Cardiac muscle cell (in vitro differentiated cells and primary cell): ENCODE data around the gene KIFC3. TPM values are rescaled to one million over a fixed set of nuclear protein-coding genes. Genes with fewer than 3 reads are reported as not detected.

Source experiments
- DNase-seq, 2 donors: peaks; one replicate each; pipeline versions ENCODE4 v3.0.0 to v3.0.0-alpha.2; 2010 to 2017; ENCODE audit warnings: low read depth in 1 of 2, low spot score in 1 of 2
- H3K27ac ChIP-seq: fragments of 200-600 bp; sonication (generic); 2 replicates; pipeline ENCODE4 v1.5.1; 2016
- H3K27me3 ChIP-seq: fragments of 200-600 bp; sonication (generic); 2 replicates; pipeline ENCODE4 v1.6.0; 2016; ENCODE audit warnings: control low read depth
- H3K36me3 ChIP-seq: fragments of 200-600 bp; sonication (generic); 2 replicates; pipeline ENCODE4 v1.5.1; 2016; ENCODE audit warnings: control low read depth
- H3K4me1 ChIP-seq: fragments of 200-600 bp; sonication (generic); 2 replicates; pipeline ENCODE4 v1.8.1; 2017; ENCODE audit warnings: low read depth, mild to moderate bottlenecking, mixed run types
- H3K4me3 ChIP-seq: fragments of 200-600 bp; sonication (generic); 2 replicates; pipeline ENCODE4 v1.5.1; 2016; ENCODE audit warnings: mild to moderate bottlenecking
- H3K9me3 ChIP-seq: fragments of 200-600 bp; sonication (generic); 2 replicates; pipeline ENCODE4 v1.5.1; 2017; ENCODE audit warnings: low read depth, mild to moderate bottlenecking, control low read depth
- polyA plus RNA-seq: library from polyadenylated mRNA; unstranded; fragments of >200 nt; fragmentation: Nextera tagmentation; extraction: Ambion mirVana; gene quantifications from 2 replicates; pipeline ENCODE4 v1.2.1, GENCODE V29; 2016
- total RNA-seq: library from RNA; depleted of rRNA; stranded (reverse); fragments of >200 nt; gene quantifications from 2 replicates; pipeline ENCODE4 v1.2.3, GENCODE V29; 2016
- TF ChIP-seq, protein P1 (sequence below): IDR thresholded peaks from 2 replicates; pipeline ENCODE4 v1.5.1; 2012; ENCODE audit warnings: low read depth, mild to moderate bottlenecking, low read length

Gene KIFC3
- total and polyA plus RNA-seq, 2 experiments from 2014 or later = 24.8 to 50.1 TPM

DNA sequence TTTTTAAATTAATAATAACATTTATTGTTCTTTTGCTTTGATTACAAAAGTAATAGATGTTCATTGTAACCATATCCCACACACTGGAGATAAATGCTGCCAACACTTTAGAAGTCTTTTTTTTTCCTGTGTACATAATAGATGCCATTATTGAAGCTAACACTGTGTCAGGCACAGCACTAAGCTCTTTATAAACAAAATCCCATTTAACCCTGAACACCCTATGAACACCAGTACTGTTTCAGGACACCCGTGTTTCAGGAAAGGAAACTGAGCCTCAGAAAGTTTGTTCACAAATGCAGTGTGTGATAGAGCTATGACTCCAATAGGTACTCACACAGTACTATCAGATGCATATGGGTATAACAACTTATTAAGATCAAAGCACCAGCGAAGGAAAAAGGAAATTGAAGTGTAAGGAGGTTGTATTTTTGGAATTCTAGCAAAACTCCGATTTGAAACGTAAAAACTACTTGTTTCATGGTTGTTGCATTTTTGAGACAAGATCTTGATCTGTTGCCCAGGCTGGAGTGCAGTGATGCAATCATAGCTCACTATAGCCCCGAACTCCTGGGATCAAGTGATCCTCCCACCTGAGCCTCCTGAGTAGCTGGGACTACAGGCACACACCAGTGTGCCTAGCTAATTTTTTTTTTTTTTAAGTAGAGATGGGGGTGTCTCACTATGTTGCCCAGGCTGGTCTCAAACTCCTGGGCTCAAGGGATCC is 2.0 kb upstream of the KIFC3 start:
- TF ChIP-seq, protein P1, sequence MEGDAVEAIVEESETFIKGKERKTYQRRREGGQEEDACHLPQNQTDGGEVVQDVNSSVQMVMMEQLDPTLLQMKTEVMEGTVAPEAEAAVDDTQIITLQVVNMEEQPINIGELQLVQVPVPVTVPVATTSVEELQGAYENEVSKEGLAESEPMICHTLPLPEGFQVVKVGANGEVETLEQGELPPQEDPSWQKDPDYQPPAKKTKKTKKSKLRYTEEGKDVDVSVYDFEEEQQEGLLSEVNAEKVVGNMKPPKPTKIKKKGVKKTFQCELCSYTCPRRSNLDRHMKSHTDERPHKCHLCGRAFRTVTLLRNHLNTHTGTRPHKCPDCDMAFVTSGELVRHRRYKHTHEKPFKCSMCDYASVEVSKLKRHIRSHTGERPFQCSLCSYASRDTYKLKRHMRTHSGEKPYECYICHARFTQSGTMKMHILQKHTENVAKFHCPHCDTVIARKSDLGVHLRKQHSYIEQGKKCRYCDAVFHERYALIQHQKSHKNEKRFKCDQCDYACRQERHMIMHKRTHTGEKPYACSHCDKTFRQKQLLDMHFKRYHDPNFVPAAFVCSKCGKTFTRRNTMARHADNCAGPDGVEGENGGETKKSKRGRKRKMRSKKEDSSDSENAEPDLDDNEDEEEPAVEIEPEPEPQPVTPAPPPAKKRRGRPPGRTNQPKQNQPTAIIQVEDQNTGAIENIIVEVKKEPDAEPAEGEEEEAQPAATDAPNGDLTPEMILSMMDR = no peak
- Histone ChIP-seq H3K27me3 (no peaks in the 10 kb centered on the region), H3K36me3 (no peaks in the 10 kb centered on the region), H3K9me3 (no peaks in the 10 kb centered on the region), H3K4me3 (no peak overlapping the region), H3K27ac (peak overlapping the region; percentile 96), H3K4me1 (peaks cover 35% of the 10 kb centered on the region)
- peak in 1 of 2 donors; percentile 49 for DNase-seq

DNA sequence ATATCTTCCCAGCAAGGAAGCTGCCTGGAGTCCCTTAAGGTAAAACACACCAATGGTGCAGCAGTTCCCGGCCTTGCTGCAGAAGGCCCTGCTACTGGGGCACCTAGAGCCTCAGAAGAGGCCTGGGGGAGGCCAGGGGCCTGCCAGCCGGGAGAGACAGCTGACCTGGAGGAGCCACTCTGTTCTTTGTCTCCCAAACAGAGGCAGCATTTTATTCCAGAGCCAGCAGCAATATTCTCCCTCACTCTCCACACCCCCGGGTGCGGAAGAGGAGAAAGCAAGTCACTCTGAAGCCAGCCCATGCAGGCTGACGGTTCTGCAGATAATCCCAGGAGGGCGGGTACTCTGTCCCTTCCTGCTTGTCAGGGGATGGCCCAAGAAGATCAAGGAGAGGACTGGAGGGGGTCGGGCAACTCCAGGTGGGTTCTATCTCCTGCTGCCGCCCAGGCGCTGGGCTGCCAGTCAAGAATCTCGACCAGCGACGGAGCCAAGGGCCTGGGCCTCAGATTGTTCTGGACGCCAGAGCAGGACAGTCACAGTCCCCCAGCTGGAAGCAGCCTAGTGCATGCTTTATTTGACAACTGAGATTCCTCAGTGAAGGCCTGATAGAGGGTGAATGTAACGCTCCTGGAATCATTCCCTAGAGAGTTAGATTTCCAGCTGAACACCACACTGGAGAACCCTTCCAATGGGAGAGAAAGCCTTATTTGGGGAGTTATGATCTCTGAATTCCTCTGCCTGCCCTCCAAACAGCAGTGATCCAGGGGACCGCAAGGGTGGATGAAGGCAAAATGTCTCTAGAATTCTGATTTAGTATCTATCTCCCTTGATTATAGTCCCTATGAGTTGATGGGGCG is 1.1 kb upstream of the KIFC3 start:
- Histone ChIP-seq H3K27me3 (no peaks in the 10 kb centered on the region), H3K4me1 (peaks cover 36% of the 10 kb centered on the region), H3K27ac (peak overlapping the region; percentile 96), H3K9me3 (no peaks in the 10 kb centered on the region), H3K4me3 (no peak overlapping the region), H3K36me3 (no peaks in the 10 kb centered on the region)
- peak; percentile 64 to 77 for DNase-seq
- TF ChIP-seq, protein P1 = no peak

DNA sequence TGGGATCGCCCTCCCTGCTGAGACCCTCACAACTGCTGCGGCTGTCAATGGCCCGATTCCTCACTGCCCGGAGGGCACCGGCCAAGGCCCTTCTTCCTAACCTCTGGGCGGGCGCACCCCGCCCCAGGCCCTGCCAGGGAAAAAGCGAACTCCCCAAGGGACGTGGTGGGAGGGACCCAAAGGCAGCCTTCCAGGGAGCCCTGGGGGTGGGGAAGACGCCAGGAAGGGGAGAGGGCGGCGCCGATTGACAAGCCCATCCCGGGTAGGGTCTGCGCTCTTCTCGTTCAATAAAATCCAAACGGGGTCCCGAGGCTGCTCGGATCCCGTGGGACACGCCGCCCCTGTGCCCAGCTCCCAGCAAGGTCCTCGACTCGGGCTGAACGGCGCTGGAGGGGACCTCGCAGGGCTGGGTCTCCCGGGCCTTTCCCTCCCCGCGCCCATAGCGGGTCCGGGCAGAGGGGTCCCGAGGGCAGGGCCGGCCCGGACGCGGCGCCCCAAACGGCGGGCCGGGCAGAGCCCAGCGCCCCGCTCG is 416 bp downstream of the KIFC3 start:
- TF ChIP-seq, protein P1 = no peak
- H3K27ac ChIP-seq = peak overlapping the region; percentile 96
- H3K9me3 ChIP-seq = no peaks in the 10 kb centered on the region
- peak; percentile 43 to 45 for DNase-seq
- no peaks in the 10 kb centered on the region for H3K36me3 ChIP-seq
- peak overlapping the region; percentile 51 for H3K4me3 ChIP-seq
- no peaks in the 10 kb centered on the region for H3K27me3 ChIP-seq
- peaks cover 45% of the 10 kb centered on the region for H3K4me1 ChIP-seq

DNA sequence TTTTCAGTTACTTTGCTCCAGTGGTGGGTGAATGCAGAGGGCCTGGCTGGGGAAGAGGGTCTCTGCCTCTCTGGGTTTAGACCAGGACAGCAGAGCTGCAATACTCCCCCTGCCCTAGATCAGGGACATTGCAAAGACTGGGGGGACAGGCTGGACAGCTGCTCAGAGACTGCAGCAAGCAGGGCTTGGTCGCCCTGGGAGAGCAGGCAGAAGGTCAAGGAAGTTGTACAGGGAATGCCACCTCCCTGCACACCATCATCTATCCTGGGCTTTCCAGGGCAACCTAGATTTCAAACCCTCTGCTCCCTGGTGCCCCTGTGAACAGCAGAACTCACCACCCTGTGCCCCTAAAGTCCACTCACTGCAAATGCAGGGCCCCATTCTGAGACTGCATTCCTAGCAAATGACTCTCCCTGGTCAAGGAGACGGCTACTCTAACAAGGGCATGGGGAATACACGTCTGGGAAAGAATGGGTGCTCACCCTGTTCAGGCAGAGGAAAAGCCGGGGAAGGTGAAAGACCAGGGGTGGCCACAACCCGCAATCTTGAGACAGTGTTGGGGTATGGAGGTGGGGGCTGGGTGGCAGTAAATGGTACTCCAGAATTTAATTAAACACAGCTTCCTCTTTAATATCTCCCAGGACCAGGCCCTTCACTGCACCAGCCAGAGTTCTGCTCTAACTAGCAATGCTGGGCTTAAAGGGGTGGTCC is 1.0 kb downstream of the KIFC3 start:
- TF ChIP-seq, protein P1 = peak; percentile 19
- peaks cover 45% of the 10 kb centered on the region for H3K4me1 ChIP-seq
- H3K4me3 ChIP-seq = peak overlapping the region; percentile 51
- peak in 1 of 2 donors; percentile 65 for DNase-seq
- H3K36me3 ChIP-seq = no peaks in the 10 kb centered on the region
- H3K27me3 ChIP-seq = no peaks in the 10 kb centered on the region
- peak overlapping the region; percentile 96 for H3K27ac ChIP-seq
- no peaks in the 10 kb centered on the region for H3K9me3 ChIP-seq
